Mesenchymal stem cell (in vitro differentiated cells and primary cell): ENCODE results near the gene ESRRB.

Experiments used
- DNase-seq: peaks from one replicate; pipeline ENCODE4 v3.0.0-alpha.2; 2013
- H2AFZ ChIP-seq: one replicate; pipeline ENCODE4 v1.6.1; 2013; ENCODE audit warnings: low read depth, mild to moderate bottlenecking, control low read depth, inconsistent platforms, low read length, moderate library complexity
- H2AK5ac ChIP-seq: 2 replicates; pipeline ENCODE4 v1.6.1; 2013; ENCODE audit warnings: low read length, moderate library complexity, mild to moderate bottlenecking, inconsistent platforms; ENCODE audit not compliant: severe bottlenecking
- H2BK120ac ChIP-seq: one replicate; pipeline ENCODE4 v1.6.1; 2013; ENCODE audit warnings: low read depth, mild to moderate bottlenecking, inconsistent platforms, low read length, moderate library complexity
- H2BK12ac ChIP-seq, 2 experiments: one replicate each; pipeline ENCODE4 v1.6.1; 2013; ENCODE audit warnings: inconsistent platforms in 2 of 2, low read length in 2 of 2, mild to moderate bottlenecking in 2 of 2, moderate library complexity in 2 of 2, control low read depth in 1 of 2
- H2BK15ac ChIP-seq: one replicate; pipeline ENCODE4 v1.6.1; 2013; ENCODE audit warnings: mild to moderate bottlenecking, low read depth, inconsistent platforms; ENCODE audit not compliant: poor library complexity, severe bottlenecking
- H2BK5ac ChIP-seq: 2 replicates; pipeline ENCODE4 v1.6.1; 2013; ENCODE audit warnings: low read depth, mild to moderate bottlenecking, low read length, control low read depth, inconsistent platforms; ENCODE audit not compliant: poor library complexity, severe bottlenecking
- H3K14ac ChIP-seq, 2 experiments: one replicate each; pipeline ENCODE4 v1.6.1; 2013; ENCODE audit warnings: inconsistent platforms in 2 of 2, low read length in 2 of 2, control low read depth in 1 of 2, mild to moderate bottlenecking in 1 of 2, moderate library complexity in 1 of 2
- H3K18ac ChIP-seq, 2 experiments: one replicate each; pipeline ENCODE4 v1.6.1; 2013; ENCODE audit warnings: inconsistent platforms in 2 of 2, low read length in 2 of 2, control low read depth in 1 of 2, low read depth in 1 of 2, mild to moderate bottlenecking in 1 of 2
- H3K23ac ChIP-seq, 2 experiments: one replicate each; pipeline ENCODE4 v1.6.1; 2013; ENCODE audit warnings: inconsistent platforms in 2 of 2, low read length in 2 of 2, mild to moderate bottlenecking in 2 of 2, moderate library complexity in 2 of 2, control low read depth in 1 of 2
- H3K27ac ChIP-seq: 2 replicates; pipeline ENCODE4 v1.5.1; 2013; ENCODE audit warnings: mild to moderate bottlenecking, moderate library complexity, low read length, control low read depth, inconsistent platforms; ENCODE audit not compliant: poor library complexity, severe bottlenecking
- H3K27me3 ChIP-seq, 2 experiments: 2 replicates each; pipeline versions ENCODE4 v1.6.1 to v1.7.0; 2013; ENCODE audit warnings: low read length in 2 of 2, mild to moderate bottlenecking in 2 of 2, moderate library complexity in 2 of 2, control low read depth in 1 of 2, inconsistent platforms in 1 of 2; ENCODE audit not compliant: control insufficient read depth in 1 of 2, insufficient read depth in 1 of 2
- H3K36me3 ChIP-seq, 2 experiments: 2 replicates each; pipeline versions ENCODE4 v1.6.1 to v1.7.0; 2013; ENCODE audit warnings: low read length in 2 of 2, control low read depth in 1 of 2, inconsistent platforms in 1 of 2, low read depth in 1 of 2, mild to moderate bottlenecking in 1 of 2; ENCODE audit not compliant: insufficient read depth in 2 of 2, control insufficient read depth in 1 of 2
- H3K4ac ChIP-seq, 2 experiments: one replicate each; pipeline ENCODE4 v1.6.1; 2013; ENCODE audit warnings: inconsistent platforms in 2 of 2, low read length in 2 of 2, mild to moderate bottlenecking in 2 of 2, moderate library complexity in 2 of 2, control low read depth in 1 of 2, low read depth in 1 of 2
- H3K4me1 ChIP-seq: 2 replicates; pipeline ENCODE4 v1.6.1; 2013; ENCODE audit warnings: low read depth, low read length, control low read depth; ENCODE audit not compliant: control insufficient read depth, insufficient read depth
- H3K4me2 ChIP-seq: 2 replicates; pipeline ENCODE4 v1.6.1; 2013; ENCODE audit warnings: low read length, mild to moderate bottlenecking, inconsistent platforms; ENCODE audit not compliant: poor library complexity, severe bottlenecking
- H3K4me3 ChIP-seq, 2 experiments: 2 replicates each; pipeline versions ENCODE4 v1.5.1 to v1.7.0; 2013; ENCODE audit warnings: low read length in 2 of 2, mild to moderate bottlenecking in 2 of 2, control low read depth in 1 of 2, low read depth in 1 of 2; ENCODE audit not compliant: insufficient read depth in 1 of 2
- H3K79me1 ChIP-seq: replicated peaks from 2 replicates; pipeline ENCODE4 v1.6.1; 2013; ENCODE audit warnings: mild to moderate bottlenecking, control low read depth, low read length, inconsistent platforms; ENCODE audit not compliant: poor library complexity, severe bottlenecking
- H3K9ac ChIP-seq: 2 replicates; pipeline ENCODE4 v1.7.0; 2013; ENCODE audit warnings: mild to moderate bottlenecking, low read length, moderate library complexity
- H3K9me3 ChIP-seq: 2 replicates; pipeline ENCODE4 v1.7.0; 2013; ENCODE audit warnings: mild to moderate bottlenecking, low read length; ENCODE audit not compliant: control insufficient read depth
- H4K8ac ChIP-seq: one replicate; pipeline ENCODE4 v1.6.1; 2013; ENCODE audit warnings: inconsistent platforms, mild to moderate bottlenecking, low read length, moderate library complexity
- H4K91ac ChIP-seq: one replicate; pipeline ENCODE4 v1.6.1; 2013; ENCODE audit warnings: mild to moderate bottlenecking, low read length, inconsistent platforms
- WGBS: methylation state at CpG from one replicate; pipeline ENCODE4 v1.1.7; 2013; ENCODE audit warnings: mixed read lengths; 5-methylcytosine and 5-hydroxymethylcytosine counted together

Gene ESRRB

GRCh38 chr14:76547831-76548230 is 171.9 kb downstream of the ESRRB start:
- no peaks in the 10 kb centered on the region for H3K9me3 ChIP-seq
- no peaks in the 10 kb centered on the region for H3K4me1 ChIP-seq
- H2BK5ac ChIP-seq = no peak overlapping the region
- no peak overlapping the region for H2BK120ac ChIP-seq
- no peak overlapping the region for H2BK15ac ChIP-seq
- DNase-seq = no peak
- H3K14ac ChIP-seq = no peak overlapping the region
- no peak overlapping the region for H3K27ac ChIP-seq
- no peak overlapping the region for H3K9ac ChIP-seq
- H3K18ac ChIP-seq = no peak overlapping the region
- no peak overlapping the region for H3K23ac ChIP-seq
- H2AFZ ChIP-seq = no peak overlapping the region
- 77% methylated on average over 3 of the region's 8 CpGs for WGBS
- H4K8ac ChIP-seq = no peak overlapping the region
- no peak overlapping the region for H2AK5ac ChIP-seq
- no peak overlapping the region for H4K91ac ChIP-seq
- H3K27me3 ChIP-seq = peaks cover 0 to 4% of the 10 kb centered on the region in 2 experiments
- H3K79me1 ChIP-seq = no peaks in the 10 kb centered on the region
- H3K36me3 ChIP-seq = no peaks in the 10 kb centered on the region
- no peak overlapping the region for H3K4me2 ChIP-seq
- H3K4me3 ChIP-seq = no peak overlapping the region
- no peak overlapping the region for H2BK12ac ChIP-seq
- H3K4ac ChIP-seq = no peak overlapping the region

- 50% methylated on average over 2 of the region's 2 CpGs for WGBS
- H2BK15ac ChIP-seq = no peak overlapping the region
- no peak overlapping the region for H4K8ac ChIP-seq
- no peaks in the 10 kb centered on the region for H3K27me3 ChIP-seq
- no peak overlapping the region for H3K27ac ChIP-seq
- H3K9me3 ChIP-seq = no peaks in the 10 kb centered on the region
- no peak overlapping the region for H2AK5ac ChIP-seq
- H3K4me3 ChIP-seq = no peak overlapping the region
- no peak overlapping the region for H4K91ac ChIP-seq
- H3K9ac ChIP-seq = no peak overlapping the region
- no peak overlapping the region for H3K14ac ChIP-seq
- H3K4me2 ChIP-seq = no peak overlapping the region
- no peak overlapping the region for H3K4ac ChIP-seq
- no peaks in the 10 kb centered on the region for H3K36me3 ChIP-seq
- H3K4me1 ChIP-seq = no peaks in the 10 kb centered on the region
- H2BK12ac ChIP-seq = no peak overlapping the region
- no peaks in the 10 kb centered on the region for H3K79me1 ChIP-seq
- no peak overlapping the region for H2BK5ac ChIP-seq
- H3K18ac ChIP-seq = no peak overlapping the region
- DNase-seq = no peak
- H3K23ac ChIP-seq = no peak overlapping the region
- H2BK120ac ChIP-seq = no peak overlapping the region
- H2AFZ ChIP-seq = no peak overlapping the region
Measured at GRCh38 chr14:76550534-76550933, 174.6 kb downstream of the ESRRB start.

- no peak overlapping the region for H3K18ac ChIP-seq
- no peak overlapping the region for H4K91ac ChIP-seq
- H2AK5ac ChIP-seq = no peak overlapping the region
- H2BK5ac ChIP-seq = no peak overlapping the region
- H3K27ac ChIP-seq = no peak overlapping the region
- no peaks in the 10 kb centered on the region for H3K27me3 ChIP-seq
- H3K9ac ChIP-seq = no peak overlapping the region
- H4K8ac ChIP-seq = no peak overlapping the region
- no peak overlapping the region for H3K23ac ChIP-seq
- no peaks in the 10 kb centered on the region for H3K9me3 ChIP-seq
- no peak overlapping the region for H2BK120ac ChIP-seq
- DNase-seq = no peak
- H3K79me1 ChIP-seq = no peaks in the 10 kb centered on the region
- H3K4me2 ChIP-seq = no peak overlapping the region
- no peak overlapping the region for H3K4me3 ChIP-seq
- H2BK12ac ChIP-seq = no peak overlapping the region
- WGBS = 92% methylated on average over 1 of the region's 2 CpGs
- no peaks in the 10 kb centered on the region for H3K4me1 ChIP-seq
- H2AFZ ChIP-seq = no peak overlapping the region
- H3K36me3 ChIP-seq = no peaks in the 10 kb centered on the region
- H3K14ac ChIP-seq = no peak overlapping the region
- H2BK15ac ChIP-seq = no peak overlapping the region
- H3K4ac ChIP-seq = no peak overlapping the region
Measured at GRCh38 chr14:76551116-76551515, 175.2 kb downstream of the ESRRB start.
